ENCODE results near the gene MLN. TPM values are rescaled to one million over a fixed set of nuclear protein-coding genes. Genes with fewer than 3 reads are reported as not detected.
A peak's percentile ranks its signal among the peaks of the same experiment; 100 is the strongest.

MLN gene
- total RNA-seq, 1 donor, result not detected

DNA sequence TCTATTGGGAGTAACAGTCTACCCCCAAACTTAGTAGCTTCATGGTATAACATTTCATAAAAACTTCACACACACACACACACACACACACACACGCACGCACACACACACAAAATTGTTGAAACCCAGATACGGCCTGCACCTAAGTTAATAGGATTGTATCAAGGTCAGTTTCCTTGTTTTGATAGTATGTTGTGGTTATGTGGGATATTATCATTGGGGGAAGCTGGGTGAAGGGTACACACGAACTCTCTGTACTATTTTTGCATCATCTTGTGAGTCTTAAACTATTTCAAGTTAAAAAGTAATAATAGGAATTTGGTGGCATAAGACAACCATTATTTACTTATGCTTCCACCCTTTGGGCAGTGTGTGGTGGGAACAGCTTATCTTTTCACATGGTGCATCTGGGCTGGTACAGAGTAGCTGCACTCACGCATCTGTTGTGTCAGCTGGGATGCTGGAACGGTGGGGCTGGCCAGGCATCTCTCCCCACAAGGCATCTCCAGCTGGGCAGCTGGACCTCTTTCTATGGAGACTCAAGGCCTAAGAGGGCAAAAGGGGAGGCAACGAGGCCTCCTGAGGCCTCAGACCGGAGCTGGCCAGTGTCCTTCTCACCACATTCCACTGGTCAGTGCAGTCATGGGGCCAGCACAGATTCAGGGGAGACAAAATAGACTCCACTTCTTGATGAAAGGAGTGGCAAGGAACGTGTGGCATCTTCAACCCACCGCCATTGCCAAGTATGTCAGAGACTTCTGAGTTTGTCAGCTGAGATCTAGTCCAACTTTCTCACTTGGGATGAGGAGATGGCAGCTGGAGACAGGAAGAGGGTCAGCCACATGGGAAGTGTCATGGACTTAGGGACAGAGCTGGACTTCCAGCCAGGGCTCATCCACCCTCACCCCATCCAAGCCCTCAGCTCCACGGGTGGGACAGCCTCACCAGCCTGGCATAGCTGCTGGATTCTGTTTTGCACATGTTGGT is 36.6 kb downstream of the MLN start:
- no peak for DNase-seq (ENCODE audit: low read depth)

DNA sequence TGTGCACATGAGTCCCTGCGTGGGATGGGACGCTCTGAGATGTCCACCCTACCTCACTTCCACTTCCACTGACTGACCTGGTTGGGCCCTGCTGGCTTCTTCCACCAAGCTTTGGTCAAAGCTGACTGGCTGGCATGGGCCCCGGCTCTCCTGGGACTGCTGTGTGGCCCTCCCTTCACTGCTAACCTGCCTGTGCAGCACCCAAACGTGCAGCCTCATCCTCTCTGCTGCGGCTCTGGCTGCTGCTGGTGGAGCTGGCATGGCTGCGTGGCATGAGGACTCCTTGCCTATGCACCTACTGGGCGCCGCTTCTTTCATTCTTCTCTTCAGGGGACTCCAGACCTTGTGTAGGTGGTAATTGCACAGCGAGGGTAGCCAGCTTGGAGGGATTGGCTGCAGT is 38.4 kb downstream of the MLN start:
- no peak for DNase-seq (ENCODE audit: low read depth)
- no peak for TF ChIP-seq CTCF (IDR thresholded peaks at IDR 0.05; ENCODE audit: insufficient read depth, low read depth, low read length)
- H3K4me3 ChIP-seq (ENCODE audit: low read depth, low read length), result no peak overlapping the region

More for the DNA sequence above, 36.6 kb downstream of the MLN start:
- no peak overlapping the region for H3K4me3 ChIP-seq (ENCODE audit: low read depth, low read length)
- no peak for TF ChIP-seq CTCF (IDR thresholded peaks at IDR 0.05; ENCODE audit: insufficient read depth, low read depth, low read length)

DNA sequence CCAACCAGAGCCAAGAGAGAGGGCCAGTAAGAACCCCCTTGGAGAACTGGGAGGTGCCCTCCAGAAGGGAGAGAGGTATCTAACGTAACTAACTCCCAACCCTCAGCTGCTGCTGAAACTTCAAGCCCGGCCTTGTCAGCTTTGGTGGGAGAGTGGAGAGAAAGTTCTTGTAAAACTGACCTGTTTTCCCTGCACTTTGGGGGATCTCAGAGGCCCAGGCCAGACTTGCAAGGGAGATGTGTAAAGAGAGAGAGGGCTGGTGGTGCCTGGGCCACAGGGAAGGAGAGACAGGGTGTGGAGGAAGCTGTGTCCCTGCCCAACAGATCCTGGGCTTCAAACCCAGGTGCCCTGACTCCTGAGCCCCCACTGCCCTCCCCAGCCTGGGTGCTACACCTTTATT is 39.8 kb downstream of the MLN start:
- H3K4me3 ChIP-seq (ENCODE audit: low read depth, low read length), result no peak overlapping the region
- no peak for TF ChIP-seq CTCF (IDR thresholded peaks at IDR 0.05; ENCODE audit: insufficient read depth, low read depth, low read length)
- DNase-seq (ENCODE audit: low read depth), result no peak

GRCh38 chr6:33763483-33763882 is 40.3 kb downstream of the MLN start:
- DNase-seq (ENCODE audit: low read depth), result no peak

DNA sequence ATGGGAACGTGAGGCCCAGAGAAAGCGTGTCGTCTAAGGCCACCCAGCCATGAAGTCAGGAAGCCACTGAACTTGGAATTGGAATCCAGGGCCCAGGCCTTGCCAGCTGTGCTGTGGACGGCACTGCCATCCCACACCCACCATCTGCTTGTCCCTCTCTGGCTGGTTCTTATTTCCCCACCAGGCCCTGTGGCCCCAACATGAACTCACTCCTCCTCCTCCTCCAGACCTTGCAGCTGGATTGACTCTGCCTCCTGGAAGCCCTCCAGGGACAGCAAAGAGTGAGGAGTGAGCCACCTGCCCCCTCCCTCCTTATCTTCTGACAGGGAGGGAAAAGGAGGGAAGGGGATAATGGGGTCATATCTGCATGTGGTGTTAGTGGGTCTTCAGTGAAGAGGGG is 41.1 kb downstream of the MLN start:
- H3K4me3 ChIP-seq (ENCODE audit: low read depth, low read length), result no peak overlapping the region
- TF ChIP-seq CTCF (IDR thresholded peaks at IDR 0.05; ENCODE audit: insufficient read depth, low read depth, low read length), result no peak

More at GRCh38 chr6:33763483-33763882, 40.3 kb downstream of the MLN start:
- no peak overlapping the region for H3K4me3 ChIP-seq (ENCODE audit: low read depth, low read length)
- TF ChIP-seq CTCF (IDR thresholded peaks at IDR 0.05; ENCODE audit: insufficient read depth, low read depth, low read length), result no peak

DNA sequence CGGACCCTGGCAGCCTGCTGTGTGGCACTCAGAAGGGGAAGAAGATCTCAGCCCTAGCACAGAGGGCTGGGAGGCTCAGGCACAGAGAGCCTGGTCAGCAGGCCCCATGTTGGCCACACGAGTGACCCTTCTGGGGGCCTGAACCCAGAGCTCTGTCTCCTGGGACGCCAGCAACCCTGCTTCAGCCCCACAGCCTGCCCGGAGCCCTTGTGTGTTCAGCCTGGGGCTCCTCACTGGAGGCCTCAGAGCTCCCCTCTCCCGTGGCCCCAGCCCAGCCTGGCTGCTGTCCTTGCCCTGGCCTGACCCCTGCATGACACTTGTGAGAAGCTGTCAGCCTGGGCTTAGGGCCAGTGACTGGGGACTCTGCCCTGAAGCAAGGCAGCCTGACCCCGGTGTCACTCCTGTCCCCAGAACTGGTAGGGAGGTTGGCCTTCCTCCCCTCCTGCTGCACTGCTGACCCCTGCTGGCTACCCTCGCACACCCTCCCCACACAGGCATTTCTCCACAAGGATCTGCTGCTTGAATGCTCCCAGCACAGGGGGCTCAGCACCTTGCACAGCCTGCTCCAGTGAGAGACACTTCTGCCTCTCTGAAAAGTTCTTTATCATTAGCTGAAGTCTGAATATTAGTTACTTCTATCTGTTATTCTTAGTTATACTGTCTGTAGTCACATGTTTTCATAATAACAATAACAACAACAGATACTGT is 41.7 kb downstream of the MLN start:
- peak; percentile 83 for TF ChIP-seq CTCF (IDR thresholded peaks at IDR 0.05; ENCODE audit: insufficient read depth, low read depth, low read length)
- DNase-seq (ENCODE audit: low read depth), result peak; percentile 63
- H3K4me3 ChIP-seq (ENCODE audit: low read depth, low read length), result no peak overlapping the region

More for the DNA sequence above, 41.1 kb downstream of the MLN start:
- peak; percentile 21 for DNase-seq (ENCODE audit: low read depth)

Measured in fibroblast of villous mesenchyme (primary cell).